ENCODE data around the gene MAP4K1.
"Not testable (repeated sequence)": the region's sequence is repeated elsewhere in the genome, so short reads cannot be mapped to it uniquely, and the experiment has no call there.

The MAP4K1 gene

GRCh38 chr19:38616265-38616664, 1.5 kb downstream of the MAP4K1 start:
- POLR2A ChIA-PET (ENCODE audit: low non-redundant PET): interaction anchor here (1.0 kb wide), 1 partner anchor 67 kb away, joined by 5 read pairs; no protein-coding TSS in a partner anchor
- TF ChIP-seq CTCF (conservative IDR thresholded peaks at IDR 0.05; ENCODE audit: low read depth): no peak

GRCh38 chr19:38615007-38615581, 2.7 kb downstream of the MAP4K1 start:
- POLR2A ChIA-PET (ENCODE audit: low non-redundant PET): no interaction called here
- TF ChIP-seq CTCF (conservative IDR thresholded peaks at IDR 0.05; ENCODE audit: low read depth): no peak
- no peak overlapping the region for H3K27ac ChIP-seq
- no peak for DNase-seq (ENCODE audit: low spot score)
- CTCF ChIA-PET: interaction anchor here (0.6 to 0.7 kb wide), 2 partner anchors 20 to 336 kb away, joined by 3 to 4 read pairs; no protein-coding TSS in a partner anchor

More at GRCh38 chr19:38616265-38616664, 1.5 kb downstream of the MAP4K1 start:
- DNase-seq (ENCODE audit: low spot score): no peak
- H3K27ac ChIP-seq: no peak overlapping the region
- CTCF ChIA-PET: no interaction called here

GRCh38 chr19:38614289-38614688, 3.5 kb downstream of the MAP4K1 start:
- H3K27ac ChIP-seq: no peak overlapping the region
- no peak for TF ChIP-seq CTCF (conservative IDR thresholded peaks at IDR 0.05; ENCODE audit: low read depth)
- CTCF ChIA-PET: interaction anchor here (0.6 kb wide), 1 partner anchor 20 kb away, joined by 3 read pairs; no protein-coding TSS in a partner anchor
- no peak for DNase-seq (ENCODE audit: low spot score)
- POLR2A ChIA-PET (ENCODE audit: low non-redundant PET): no interaction called here

- H3K27ac ChIP-seq: no peak overlapping the region
- ChIA-PET CTCF (interaction anchor here (0.7 kb wide), 1 partner anchor 619 kb away, joined by 4 read pairs; no protein-coding TSS in a partner anchor), POLR2A (ENCODE audit: low non-redundant PET) (no interaction called here)
- no peak for DNase-seq (ENCODE audit: low spot score)
- TF ChIP-seq CTCF (conservative IDR thresholded peaks at IDR 0.05; ENCODE audit: low read depth): no peak
Measured at GRCh38 chr19:38606131-38606530, 11.6 kb downstream of the MAP4K1 start.

- DNase-seq (ENCODE audit: low spot score); POLR2A ChIA-PET (ENCODE audit: low non-redundant PET); H3K27ac ChIP-seq; CTCF ChIA-PET: not testable (repeated sequence)
Measured at GRCh38 chr19:38602856-38603255, 14.9 kb downstream of the MAP4K1 start.

- DNase-seq (ENCODE audit: low spot score): no peak
- no peak for TF ChIP-seq CTCF (conservative IDR thresholded peaks at IDR 0.05; ENCODE audit: low read depth)
- ChIA-PET POLR2A (ENCODE audit: low non-redundant PET) (no interaction called here), CTCF (interaction anchor here (0.6 kb wide), 2 partner anchors 21 to 318 kb away, joined by 3 to 4 read pairs; no protein-coding TSS in a partner anchor)
- no peak overlapping the region for H3K27ac ChIP-seq
Measured at GRCh38 chr19:38599722-38600121, 18.0 kb downstream of the MAP4K1 start.

- TF ChIP-seq CTCF (conservative IDR thresholded peaks at IDR 0.05; ENCODE audit: low read depth): no peak
- CTCF ChIA-PET: interaction anchor here (0.6 kb wide), 1 partner anchor 307 kb away, joined by 3 read pairs; no protein-coding TSS in a partner anchor
- H3K27ac ChIP-seq: no peak overlapping the region
- DNase-seq (ENCODE audit: low spot score): no peak
- POLR2A ChIA-PET (ENCODE audit: low non-redundant PET): no interaction called here
Measured at GRCh38 chr19:38597075-38597474, 20.7 kb downstream of the MAP4K1 start.
